Measurements from ENCODE around the gene GATAD2A. TPM values are rescaled to one million over a fixed set of nuclear protein-coding genes. Genes with fewer than 3 reads are reported as not detected.

GATAD2A gene
- total and polyA plus RNA-seq, 9 of the 15 experiments (the other 6 are each of a cell fraction or from before 2014, with no cell fraction given), result 2.4 to 226 (median 44.2) TPM

DNA sequence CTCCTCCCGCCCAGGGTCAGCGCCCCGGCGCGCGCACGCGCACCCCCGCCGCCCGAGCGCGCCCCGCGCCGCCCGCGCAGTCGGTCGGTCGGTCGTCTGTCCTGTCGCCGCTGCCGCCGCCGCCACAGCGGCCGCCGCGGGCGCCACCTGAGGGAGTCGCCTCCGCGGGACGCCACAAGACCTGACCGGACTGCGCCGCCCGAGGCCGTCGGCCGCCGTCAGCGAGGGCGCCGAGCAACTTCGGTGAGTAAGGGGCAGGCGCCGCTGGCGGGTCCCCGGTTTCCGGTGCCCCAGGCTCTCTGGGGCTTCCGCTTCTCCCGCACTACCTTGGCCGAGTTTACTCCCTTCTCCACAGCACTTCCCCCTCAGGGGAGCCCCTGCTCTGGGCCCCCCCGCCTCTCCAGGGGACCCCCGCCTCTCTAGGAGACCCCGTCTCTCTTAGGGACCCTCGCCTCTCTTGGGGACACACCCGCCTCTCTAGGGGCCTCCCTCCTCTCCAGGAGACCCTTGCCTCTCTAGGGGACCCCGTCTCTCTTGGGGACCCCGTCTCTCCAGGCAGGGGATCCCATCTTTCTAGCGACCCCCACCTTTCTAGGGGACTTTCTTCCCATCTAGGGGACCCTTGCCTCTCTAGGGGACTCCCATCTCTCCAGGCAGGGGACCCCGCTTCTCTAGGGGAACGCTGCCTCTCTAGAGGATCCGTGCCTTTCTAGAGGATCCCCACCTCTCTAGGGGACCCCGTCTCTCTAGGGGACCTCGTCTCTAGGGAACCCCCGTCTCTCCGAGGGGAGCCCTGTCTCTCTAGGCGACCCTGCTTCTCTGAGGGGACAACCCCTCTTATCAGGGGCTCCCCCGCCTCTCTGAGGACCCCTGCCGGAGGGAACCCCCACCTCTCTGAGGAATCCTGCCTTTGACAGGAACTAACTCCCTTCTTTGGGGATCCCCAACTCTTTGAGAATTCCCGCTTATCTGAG lies 19.3 kb upstream of the GATAD2A start (continued):
- TF ChIP-seq, protein P1, sequence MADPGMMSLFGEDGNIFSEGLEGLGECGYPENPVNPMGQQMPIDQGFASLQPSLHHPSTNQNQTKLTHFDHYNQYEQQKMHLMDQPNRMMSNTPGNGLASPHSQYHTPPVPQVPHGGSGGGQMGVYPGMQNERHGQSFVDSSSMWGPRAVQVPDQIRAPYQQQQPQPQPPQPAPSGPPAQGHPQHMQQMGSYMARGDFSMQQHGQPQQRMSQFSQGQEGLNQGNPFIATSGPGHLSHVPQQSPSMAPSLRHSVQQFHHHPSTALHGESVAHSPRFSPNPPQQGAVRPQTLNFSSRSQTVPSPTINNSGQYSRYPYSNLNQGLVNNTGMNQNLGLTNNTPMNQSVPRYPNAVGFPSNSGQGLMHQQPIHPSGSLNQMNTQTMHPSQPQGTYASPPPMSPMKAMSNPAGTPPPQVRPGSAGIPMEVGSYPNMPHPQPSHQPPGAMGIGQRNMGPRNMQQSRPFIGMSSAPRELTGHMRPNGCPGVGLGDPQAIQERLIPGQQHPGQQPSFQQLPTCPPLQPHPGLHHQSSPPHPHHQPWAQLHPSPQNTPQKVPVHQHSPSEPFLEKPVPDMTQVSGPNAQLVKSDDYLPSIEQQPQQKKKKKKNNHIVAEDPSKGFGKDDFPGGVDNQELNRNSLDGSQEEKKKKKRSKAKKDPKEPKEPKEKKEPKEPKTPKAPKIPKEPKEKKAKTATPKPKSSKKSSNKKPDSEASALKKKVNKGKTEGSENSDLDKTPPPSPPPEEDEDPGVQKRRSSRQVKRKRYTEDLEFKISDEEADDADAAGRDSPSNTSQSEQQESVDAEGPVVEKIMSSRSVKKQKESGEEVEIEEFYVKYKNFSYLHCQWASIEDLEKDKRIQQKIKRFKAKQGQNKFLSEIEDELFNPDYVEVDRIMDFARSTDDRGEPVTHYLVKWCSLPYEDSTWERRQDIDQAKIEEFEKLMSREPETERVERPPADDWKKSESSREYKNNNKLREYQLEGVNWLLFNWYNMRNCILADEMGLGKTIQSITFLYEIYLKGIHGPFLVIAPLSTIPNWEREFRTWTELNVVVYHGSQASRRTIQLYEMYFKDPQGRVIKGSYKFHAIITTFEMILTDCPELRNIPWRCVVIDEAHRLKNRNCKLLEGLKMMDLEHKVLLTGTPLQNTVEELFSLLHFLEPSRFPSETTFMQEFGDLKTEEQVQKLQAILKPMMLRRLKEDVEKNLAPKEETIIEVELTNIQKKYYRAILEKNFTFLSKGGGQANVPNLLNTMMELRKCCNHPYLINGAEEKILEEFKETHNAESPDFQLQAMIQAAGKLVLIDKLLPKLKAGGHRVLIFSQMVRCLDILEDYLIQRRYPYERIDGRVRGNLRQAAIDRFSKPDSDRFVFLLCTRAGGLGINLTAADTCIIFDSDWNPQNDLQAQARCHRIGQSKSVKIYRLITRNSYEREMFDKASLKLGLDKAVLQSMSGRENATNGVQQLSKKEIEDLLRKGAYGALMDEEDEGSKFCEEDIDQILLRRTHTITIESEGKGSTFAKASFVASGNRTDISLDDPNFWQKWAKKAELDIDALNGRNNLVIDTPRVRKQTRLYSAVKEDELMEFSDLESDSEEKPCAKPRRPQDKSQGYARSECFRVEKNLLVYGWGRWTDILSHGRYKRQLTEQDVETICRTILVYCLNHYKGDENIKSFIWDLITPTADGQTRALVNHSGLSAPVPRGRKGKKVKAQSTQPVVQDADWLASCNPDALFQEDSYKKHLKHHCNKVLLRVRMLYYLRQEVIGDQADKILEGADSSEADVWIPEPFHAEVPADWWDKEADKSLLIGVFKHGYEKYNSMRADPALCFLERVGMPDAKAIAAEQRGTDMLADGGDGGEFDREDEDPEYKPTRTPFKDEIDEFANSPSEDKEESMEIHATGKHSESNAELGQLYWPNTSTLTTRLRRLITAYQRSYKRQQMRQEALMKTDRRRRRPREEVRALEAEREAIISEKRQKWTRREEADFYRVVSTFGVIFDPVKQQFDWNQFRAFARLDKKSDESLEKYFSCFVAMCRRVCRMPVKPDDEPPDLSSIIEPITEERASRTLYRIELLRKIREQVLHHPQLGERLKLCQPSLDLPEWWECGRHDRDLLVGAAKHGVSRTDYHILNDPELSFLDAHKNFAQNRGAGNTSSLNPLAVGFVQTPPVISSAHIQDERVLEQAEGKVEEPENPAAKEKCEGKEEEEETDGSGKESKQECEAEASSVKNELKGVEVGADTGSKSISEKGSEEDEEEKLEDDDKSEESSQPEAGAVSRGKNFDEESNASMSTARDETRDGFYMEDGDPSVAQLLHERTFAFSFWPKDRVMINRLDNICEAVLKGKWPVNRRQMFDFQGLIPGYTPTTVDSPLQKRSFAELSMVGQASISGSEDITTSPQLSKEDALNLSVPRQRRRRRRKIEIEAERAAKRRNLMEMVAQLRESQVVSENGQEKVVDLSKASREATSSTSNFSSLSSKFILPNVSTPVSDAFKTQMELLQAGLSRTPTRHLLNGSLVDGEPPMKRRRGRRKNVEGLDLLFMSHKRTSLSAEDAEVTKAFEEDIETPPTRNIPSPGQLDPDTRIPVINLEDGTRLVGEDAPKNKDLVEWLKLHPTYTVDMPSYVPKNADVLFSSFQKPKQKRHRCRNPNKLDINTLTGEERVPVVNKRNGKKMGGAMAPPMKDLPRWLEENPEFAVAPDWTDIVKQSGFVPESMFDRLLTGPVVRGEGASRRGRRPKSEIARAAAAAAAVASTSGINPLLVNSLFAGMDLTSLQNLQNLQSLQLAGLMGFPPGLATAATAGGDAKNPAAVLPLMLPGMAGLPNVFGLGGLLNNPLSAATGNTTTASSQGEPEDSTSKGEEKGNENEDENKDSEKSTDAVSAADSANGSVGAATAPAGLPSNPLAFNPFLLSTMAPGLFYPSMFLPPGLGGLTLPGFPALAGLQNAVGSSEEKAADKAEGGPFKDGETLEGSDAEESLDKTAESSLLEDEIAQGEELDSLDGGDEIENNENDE (IDR thresholded peaks at IDR 0.05; ENCODE audit: low read depth, low read length), result no peak
- TF ChIP-seq ZNF696 (CRISPR knock-in tag; conservative IDR thresholded peaks at IDR 0.05) (no peak), ATF7 (IDR thresholded peaks at IDR 0.05) (no peak), TCFL5 (CRISPR knock-in tag; conservative IDR thresholded peaks at IDR 0.05) (no peak), U2AF1 (optimal IDR thresholded peaks at IDR 0.05; ENCODE audit: low read depth, low read length) (no peak), ZNF76 (CRISPR knock-in tag; IDR thresholded peaks at IDR 0.05; ENCODE audit: borderline replicate concordance) (0 out of 2 replicates have a peak, but pooled peaks have one; percentile 41), CBX2 (IDR thresholded peaks at IDR 0.05; ENCODE audit: insufficient read depth, low read length, poor library complexity, severe bottlenecking) (no peak), NR1H2 (CRISPR knock-in tag; IDR thresholded peaks at IDR 0.05) (no peak), HDGF (IDR thresholded peaks at IDR 0.05) (no peak)
- TF ChIP-seq, protein P2, sequence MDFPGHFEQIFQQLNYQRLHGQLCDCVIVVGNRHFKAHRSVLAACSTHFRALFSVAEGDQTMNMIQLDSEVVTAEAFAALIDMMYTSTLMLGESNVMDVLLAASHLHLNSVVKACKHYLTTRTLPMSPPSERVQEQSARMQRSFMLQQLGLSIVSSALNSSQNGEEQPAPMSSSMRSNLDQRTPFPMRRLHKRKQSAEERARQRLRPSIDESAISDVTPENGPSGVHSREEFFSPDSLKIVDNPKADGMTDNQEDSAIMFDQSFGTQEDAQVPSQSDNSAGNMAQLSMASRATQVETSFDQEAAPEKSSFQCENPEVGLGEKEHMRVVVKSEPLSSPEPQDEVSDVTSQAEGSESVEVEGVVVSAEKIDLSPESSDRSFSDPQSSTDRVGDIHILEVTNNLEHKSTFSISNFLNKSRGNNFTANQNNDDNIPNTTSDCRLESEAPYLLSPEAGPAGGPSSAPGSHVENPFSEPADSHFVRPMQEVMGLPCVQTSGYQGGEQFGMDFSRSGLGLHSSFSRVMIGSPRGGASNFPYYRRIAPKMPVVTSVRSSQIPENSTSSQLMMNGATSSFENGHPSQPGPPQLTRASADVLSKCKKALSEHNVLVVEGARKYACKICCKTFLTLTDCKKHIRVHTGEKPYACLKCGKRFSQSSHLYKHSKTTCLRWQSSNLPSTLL (IDR thresholded peaks at IDR 0.05), result no peak
- TF ChIP-seq, protein P3, sequence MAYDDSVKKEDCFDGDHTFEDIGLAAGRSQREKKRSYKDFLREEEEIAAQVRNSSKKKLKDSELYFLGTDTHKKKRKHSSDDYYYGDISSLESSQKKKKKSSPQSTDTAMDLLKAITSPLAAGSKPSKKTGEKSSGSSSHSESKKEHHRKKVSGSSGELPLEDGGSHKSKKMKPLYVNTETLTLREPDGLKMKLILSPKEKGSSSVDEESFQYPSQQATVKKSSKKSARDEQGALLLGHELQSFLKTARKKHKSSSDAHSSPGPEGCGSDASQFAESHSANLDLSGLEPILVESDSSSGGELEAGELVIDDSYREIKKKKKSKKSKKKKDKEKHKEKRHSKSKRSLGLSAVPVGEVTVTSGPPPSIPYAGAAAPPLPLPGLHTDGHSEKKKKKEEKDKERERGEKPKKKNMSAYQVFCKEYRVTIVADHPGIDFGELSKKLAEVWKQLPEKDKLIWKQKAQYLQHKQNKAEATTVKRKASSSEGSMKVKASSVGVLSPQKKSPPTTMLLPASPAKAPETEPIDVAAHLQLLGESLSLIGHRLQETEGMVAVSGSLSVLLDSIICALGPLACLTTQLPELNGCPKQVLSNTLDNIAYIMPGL (CRISPR knock-in tag; IDR thresholded peaks at IDR 0.05), result no peak
